NT2/D1 (cell line): ENCODE results near the gene IFT20.

Experiments
- DNase-seq: peaks from one replicate; pipeline ENCODE4 v3.0.0-alpha.2; 2011; ENCODE audit warnings: low read depth, low spot score
- H3K27me3 ChIP-seq: 2 replicates; pipeline ENCODE4 v1.6.0; 2011; ENCODE audit warnings: mild to moderate bottlenecking; ENCODE audit not compliant: insufficient read length, insufficient read depth
- H3K36me3 ChIP-seq: 2 replicates; pipeline ENCODE4 v1.6.1; 2011; ENCODE audit warnings: mild to moderate bottlenecking, low read length, mixed read lengths; ENCODE audit not compliant: insufficient read depth, insufficient read length
- H3K4me1 ChIP-seq: 2 replicates; pipeline ENCODE4 v1.5.1; 2011; ENCODE audit not compliant: insufficient read depth, insufficient read length
- H3K4me3 ChIP-seq: 2 replicates; pipeline ENCODE4 v1.5.1; 2011; ENCODE audit warnings: low read depth; ENCODE audit not compliant: insufficient read length
- H3K9ac ChIP-seq: 2 replicates; pipeline ENCODE4 v1.6.0; 2011; ENCODE audit warnings: low read depth; ENCODE audit not compliant: insufficient read length
- H3K9me3 ChIP-seq: 2 replicates; pipeline ENCODE4 v1.5.1; 2011; ENCODE audit warnings: mild to moderate bottlenecking, low read length; ENCODE audit not compliant: insufficient read depth
- SUZ12 ChIP-seq: IDR thresholded peaks from 2 replicates; pipeline ENCODE4 v1.6.1; 2011; ENCODE audit not compliant: insufficient read length, insufficient read depth; ENCODE audit errors: extremely low read depth
- YY1 ChIP-seq: IDR thresholded peaks from 2 replicates; pipeline ENCODE4 v1.6.1; 2011; ENCODE audit not compliant: insufficient read length, insufficient read depth
- ZNF274 ChIP-seq: IDR thresholded peaks from 2 replicates; pipeline ENCODE4 v1.6.1; 2011; ENCODE audit warnings: mild to moderate bottlenecking, low read depth, low read length

IFT20 gene

GRCh38 chr17:28291780-28292330 lies 43.4 kb downstream of the IFT20 start:
- Histone ChIP-seq H3K36me3 (no peaks in the 10 kb centered on the region), H3K4me3 (no peak overlapping the region), H3K9ac (no peak overlapping the region), H3K4me1 (no peaks in the 10 kb centered on the region), H3K9me3 (no peaks in the 10 kb centered on the region), H3K27me3 (no peaks in the 10 kb centered on the region)
- TF ChIP-seq SUZ12 (no peak), YY1 (no peak), ZNF274 (no peak)
- DNase-seq: no peak

- DNase-seq: no peak
- H3K4me3 ChIP-seq: no peak overlapping the region
- TF ChIP-seq YY1 (no peak), ZNF274 (no peak), SUZ12 (no peak)
- H3K4me1 ChIP-seq: no peaks in the 10 kb centered on the region
- H3K27me3 ChIP-seq: no peaks in the 10 kb centered on the region
- H3K36me3 ChIP-seq: no peaks in the 10 kb centered on the region
- H3K9ac ChIP-seq: no peak overlapping the region
- H3K9me3 ChIP-seq: no peaks in the 10 kb centered on the region
These were observed 44.6 kb downstream of the IFT20 start for GRCh38 chr17:28290703-28291102.

GRCh38 chr17:28285965-28286364 lies 49.3 kb downstream of the IFT20 start:
- H3K4me3 ChIP-seq: no peak overlapping the region
- no peak for DNase-seq
- H3K36me3 ChIP-seq: no peaks in the 10 kb centered on the region
- H3K9ac ChIP-seq: no peak overlapping the region
- H3K4me1 ChIP-seq: no peaks in the 10 kb centered on the region
- TF ChIP-seq SUZ12: no peak
- no peak for TF ChIP-seq YY1
- no peak for TF ChIP-seq ZNF274
- no peaks in the 10 kb centered on the region for H3K27me3 ChIP-seq
- no peaks in the 10 kb centered on the region for H3K9me3 ChIP-seq

GRCh38 chr17:28282596-28282995 lies 52.7 kb downstream of the IFT20 start:
- Histone ChIP-seq H3K9ac (no peak overlapping the region), H3K27me3 (no peaks in the 10 kb centered on the region), H3K4me1 (no peaks in the 10 kb centered on the region), H3K9me3 (no peaks in the 10 kb centered on the region), H3K4me3 (no peak overlapping the region), H3K36me3 (no peaks in the 10 kb centered on the region)
- DNase-seq: no peak
- TF ChIP-seq SUZ12 (no peak), YY1 (no peak), ZNF274 (no peak)

DNA sequence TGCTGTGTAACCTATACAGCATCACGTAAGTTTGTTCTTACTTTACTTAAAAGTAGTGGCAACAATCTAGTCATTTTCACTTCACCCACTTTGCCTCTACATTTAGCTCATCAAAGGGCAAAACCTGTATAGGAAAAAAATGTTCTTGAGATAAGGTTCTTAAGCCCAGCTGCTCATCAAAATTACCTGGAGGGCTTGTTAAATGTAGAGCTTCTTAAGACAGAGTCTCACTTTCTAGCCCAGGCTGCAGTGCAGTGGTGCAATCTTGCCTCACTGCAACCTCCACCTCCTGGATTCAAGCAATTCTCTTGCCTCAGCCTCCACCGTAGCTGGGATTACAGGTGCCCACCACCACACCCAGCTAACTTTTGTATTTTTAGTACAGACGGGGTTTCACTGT lies 54.4 kb downstream of the IFT20 start:
- TF ChIP-seq ZNF274: no peak
- no peak for TF ChIP-seq YY1
- TF ChIP-seq SUZ12: no peak
- H3K4me1 ChIP-seq: no peaks in the 10 kb centered on the region
- H3K9me3 ChIP-seq: no peaks in the 10 kb centered on the region
- H3K36me3 ChIP-seq: no peaks in the 10 kb centered on the region
- DNase-seq: no peak
- H3K4me3 ChIP-seq: no peak overlapping the region
- no peaks in the 10 kb centered on the region for H3K27me3 ChIP-seq
- no peak overlapping the region for H3K9ac ChIP-seq

- H3K36me3 ChIP-seq: no peaks in the 10 kb centered on the region
- H3K4me1 ChIP-seq: no peaks in the 10 kb centered on the region
- no peak for DNase-seq
- no peak overlapping the region for H3K4me3 ChIP-seq
- TF ChIP-seq SUZ12 (no peak), ZNF274 (no peak), YY1 (no peak)
- H3K27me3 ChIP-seq: no peaks in the 10 kb centered on the region
- no peak overlapping the region for H3K9ac ChIP-seq
- H3K9me3 ChIP-seq: no peaks in the 10 kb centered on the region
These were observed 55.9 kb downstream of the IFT20 start for GRCh38 chr17:28279411-28279810.
